Hindlimb muscle (tissue), 1 donor: ENCODE results near the gene CRYBA2. TPM values are rescaled to one million over a fixed set of nuclear protein-coding genes. Genes with fewer than 3 reads are reported as not detected.

ENCODE experiments used
- DNase-seq: peaks from one replicate; pipeline ENCODE4 v3.0.0-alpha.2; 2013
- polyA plus RNA-seq: library from polyadenylated mRNA; unstranded; fragments of 120-200 nt; gene quantifications from one replicate; pipeline ENCODE4 v1.2.1, GENCODE V29; 2013; ENCODE audit not compliant: insufficient read length

CRYBA2 gene
- polyA plus RNA-seq, 1 donor: not detected

DNA sequence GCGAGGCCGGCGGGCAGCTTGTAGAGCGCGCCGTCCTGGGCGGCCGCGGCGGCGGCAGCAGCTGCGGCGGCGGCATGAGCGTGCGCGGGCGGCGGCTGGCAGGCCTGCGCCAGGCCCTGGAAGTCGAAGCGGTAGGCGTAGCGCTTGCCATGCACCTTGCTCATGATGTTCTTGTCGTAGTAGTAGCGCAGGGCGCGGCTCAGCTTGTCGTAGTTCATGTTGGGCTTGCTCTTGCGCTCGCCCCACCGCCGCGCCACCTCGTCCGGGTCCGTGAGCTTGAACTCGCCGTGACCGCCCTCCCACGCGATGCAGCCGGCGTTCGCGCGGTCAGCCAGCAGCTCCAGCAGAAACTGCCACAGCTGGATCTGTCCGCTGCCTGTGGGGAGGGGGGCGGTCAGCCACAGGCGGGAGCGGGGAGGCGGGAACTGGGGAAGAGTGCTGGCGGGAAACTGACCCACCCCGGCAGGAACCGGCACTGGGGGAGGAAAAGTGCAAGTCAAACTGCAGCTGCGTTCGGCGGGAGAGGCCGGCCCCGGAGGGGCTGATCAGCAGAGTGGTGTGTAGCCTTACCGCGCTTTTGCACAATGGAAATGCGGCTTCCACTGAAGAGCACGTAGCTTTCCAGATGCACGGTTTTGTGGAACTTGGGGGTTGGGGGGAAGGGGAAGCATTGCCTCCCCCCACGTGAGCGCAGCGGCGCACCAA lies 11.2 kb downstream of the CRYBA2 start:
- DNase-seq: peak; percentile 58

DNA sequence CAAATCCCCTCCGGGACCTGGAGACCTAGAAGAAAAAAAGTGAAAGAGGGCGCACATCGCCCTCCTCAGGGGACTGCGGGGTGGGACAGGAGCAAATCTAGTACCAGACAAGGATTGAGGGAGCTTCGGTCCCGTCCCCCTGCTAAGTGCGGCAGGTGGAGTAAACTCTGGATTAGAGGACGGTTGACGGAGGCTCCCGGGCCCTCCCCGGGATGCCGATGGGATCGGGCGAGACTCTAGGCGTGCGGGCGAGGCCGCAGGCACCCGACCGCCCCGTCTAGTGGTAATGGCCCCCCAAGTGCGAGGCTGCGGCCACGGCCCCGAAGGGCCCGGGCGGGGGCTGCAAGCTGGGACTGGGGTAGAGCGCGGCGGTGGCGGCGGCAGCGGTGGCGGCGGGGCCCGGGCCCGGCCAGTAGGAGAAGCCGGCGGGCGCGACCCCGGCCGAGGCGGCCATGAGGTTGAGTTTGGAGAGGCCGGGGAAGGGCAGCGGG lies 11.8 kb downstream of the CRYBA2 start:
- no peak for DNase-seq

DNA sequence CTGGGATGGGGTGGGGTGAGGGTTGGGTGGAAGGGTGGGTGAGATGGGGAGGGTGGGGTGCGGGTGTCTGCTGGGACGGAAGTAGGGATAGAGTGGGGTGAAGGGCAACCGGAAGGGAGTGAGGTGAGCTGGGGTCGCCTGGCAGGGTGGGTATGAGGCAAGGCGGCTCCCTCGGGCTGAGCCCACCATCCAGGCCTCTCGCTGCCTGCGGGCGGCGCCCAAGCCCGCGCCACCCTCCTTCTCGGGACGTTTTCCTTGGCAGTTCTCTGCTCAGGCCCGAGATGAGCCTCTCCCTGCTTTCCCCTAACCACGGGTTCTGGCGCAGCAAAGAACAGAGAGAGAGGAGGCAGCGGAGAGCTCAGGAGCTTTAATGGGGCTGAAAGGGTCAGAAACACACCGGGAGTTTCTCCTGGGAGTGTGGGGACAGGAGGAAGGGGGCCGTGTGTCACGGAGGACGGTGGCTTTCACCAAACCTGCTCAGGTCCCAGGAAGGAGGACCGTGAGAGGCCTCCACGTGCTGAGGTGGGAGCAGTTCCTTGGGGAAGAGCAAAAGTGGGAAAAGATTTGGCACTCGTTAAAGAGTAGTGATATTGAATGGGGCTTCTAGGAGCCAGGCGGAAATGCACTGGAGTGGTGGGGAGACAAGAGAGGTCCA lies 12.4 kb downstream of the CRYBA2 start:
- DNase-seq: no peak

DNA sequence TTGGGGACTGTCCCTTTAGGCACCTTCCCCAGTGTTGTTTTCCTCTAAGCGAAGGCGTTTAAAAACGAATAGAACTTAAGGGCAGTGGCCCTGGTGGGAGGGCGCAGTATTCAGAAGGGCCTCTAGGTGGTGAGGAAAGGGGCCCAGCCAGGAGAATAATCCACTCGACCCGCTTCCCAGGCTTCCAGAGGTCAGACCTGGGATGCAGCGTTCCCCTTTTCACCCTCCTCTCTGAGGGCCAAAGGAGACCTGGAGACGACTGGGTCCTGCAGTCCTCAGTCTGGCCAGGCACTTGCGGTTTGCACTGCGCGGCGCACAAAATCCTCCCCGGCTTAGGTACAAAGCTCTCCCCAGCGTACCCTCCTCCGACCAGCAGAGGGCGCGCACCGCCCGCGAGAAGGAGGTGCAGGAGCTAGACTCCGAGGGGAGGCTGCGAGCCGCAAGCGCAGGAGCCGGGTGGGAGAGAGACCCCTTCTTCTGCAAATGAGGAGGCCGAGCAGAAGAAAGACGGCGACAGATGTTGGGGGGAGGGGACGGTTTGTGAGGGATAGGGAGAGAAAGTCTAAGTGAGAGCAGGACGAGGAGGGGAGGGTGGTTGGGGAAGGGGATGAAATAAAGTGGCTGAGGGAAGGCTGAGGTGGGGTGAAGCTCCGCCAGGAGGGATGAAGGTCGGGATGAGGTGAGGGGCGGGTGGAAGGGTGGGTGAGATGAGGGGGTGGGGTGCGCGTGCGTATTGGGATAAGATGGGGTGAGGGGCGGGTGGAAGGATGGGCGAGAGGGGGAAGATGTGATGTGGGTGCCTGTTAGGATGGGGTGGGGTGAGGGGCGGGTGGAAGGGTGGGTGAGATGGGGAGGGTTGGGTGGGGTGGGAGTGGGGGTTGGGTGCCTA lies 13.1 kb downstream of the CRYBA2 start:
- peak; percentile 72 for DNase-seq

DNA sequence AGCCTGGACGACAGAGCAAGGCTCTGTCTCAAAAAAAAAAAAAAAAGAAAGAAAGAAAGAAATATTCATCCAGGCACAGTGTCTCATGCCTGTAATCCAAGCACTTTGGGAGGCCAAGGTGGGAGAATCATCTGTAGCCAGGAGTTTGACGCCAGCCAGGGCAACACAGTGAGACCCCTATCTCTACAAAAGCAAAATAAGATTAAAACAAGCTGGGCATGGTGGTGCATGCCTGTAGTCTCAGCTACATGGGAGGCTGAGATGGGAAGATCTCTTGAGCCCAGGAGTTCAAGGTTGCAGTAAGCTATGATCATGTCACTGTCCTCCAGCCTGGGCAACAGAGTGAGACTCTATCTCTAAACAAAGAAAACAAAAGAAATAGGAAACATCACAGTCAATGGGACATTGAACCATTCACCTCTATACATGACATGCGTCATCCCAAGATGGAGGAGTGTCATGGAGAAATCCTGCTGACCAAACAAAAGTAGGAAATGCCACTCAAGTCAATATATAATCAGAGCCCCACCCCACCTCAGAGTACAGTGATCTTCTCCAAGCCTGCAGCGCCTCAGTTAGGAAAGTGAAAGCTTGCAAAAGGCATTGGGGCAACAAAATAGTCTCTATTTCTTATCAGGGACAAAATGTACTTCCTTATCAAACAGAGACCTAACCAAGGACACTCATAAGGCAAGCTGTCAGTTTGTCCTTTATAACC lies 18.0 kb downstream of the CRYBA2 start:
- DNase-seq: no peak

DNA sequence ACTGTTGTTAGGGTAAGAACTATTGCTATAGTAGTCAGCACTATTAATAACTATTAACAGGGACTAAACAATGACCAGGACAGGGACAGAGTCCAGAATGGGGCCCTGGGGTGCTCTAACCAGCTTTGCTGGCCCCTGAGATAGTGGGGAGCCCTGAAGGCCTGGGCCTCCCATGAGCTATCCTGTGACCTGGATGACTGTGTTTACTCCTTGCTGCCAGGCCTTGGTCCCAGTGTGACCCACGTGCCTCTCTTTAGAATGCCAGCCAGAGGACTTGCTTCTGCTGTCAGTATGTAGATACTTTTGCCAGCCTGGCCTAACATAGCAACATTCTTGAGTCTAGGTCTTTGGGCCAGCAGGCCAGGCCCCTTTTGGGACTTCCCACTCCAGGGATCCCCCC lies 22.3 kb downstream of the CRYBA2 start:
- DNase-seq: no peak

DNA sequence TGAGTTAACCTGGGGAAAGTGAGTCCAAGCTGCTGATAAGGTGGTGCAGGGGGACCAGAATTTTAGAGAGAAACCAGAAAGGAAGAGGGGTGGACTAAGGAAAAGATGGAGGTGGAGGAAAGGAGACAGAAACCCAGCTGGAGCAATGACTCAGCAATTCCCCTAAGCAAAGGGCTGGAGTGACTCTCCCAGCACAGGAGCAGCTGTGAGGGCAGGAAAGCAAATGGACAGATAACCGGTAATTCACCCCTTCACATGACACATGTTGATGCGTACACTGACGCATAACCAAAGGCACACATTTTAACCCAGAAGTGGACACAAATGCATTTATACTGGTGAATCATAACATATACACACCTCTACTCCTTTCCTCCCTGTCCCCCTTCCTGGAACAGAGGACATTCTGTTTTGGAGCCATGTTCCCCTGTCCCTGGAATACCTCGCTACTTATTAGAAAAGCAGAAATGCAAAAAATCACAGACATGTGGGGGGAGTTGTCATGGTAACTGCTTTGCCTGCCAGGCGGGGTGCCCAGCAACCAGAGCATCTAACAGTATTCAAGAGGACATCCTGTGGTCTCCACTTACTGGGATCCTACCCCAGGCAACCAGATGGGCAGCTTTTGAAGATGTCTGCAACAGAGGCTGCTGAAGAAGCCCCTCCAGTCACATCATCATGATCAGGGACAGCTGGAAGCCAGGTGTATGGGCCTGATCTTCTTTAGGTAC lies 29.0 kb downstream of the CRYBA2 start:
- DNase-seq: no peak

DNA sequence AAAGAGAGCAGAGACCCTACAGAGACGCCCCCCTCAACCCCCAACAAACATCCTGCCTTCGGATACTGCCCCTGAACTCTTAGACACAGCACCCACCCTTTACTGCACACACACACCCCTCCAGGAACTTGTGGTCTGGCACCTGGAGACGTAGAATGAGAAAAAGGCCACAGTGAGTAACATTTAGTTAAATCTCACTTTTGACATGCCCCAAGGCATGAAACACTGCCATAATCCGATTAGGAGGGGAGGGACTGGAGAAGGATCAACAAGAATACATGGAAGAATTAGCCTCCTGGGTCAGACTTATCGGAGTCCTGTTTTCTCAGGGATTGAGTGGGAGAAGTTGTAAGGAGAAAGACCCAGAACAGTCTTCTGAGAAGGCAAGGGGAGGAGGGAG lies 29.6 kb downstream of the CRYBA2 start:
- DNase-seq: no peak

DNA sequence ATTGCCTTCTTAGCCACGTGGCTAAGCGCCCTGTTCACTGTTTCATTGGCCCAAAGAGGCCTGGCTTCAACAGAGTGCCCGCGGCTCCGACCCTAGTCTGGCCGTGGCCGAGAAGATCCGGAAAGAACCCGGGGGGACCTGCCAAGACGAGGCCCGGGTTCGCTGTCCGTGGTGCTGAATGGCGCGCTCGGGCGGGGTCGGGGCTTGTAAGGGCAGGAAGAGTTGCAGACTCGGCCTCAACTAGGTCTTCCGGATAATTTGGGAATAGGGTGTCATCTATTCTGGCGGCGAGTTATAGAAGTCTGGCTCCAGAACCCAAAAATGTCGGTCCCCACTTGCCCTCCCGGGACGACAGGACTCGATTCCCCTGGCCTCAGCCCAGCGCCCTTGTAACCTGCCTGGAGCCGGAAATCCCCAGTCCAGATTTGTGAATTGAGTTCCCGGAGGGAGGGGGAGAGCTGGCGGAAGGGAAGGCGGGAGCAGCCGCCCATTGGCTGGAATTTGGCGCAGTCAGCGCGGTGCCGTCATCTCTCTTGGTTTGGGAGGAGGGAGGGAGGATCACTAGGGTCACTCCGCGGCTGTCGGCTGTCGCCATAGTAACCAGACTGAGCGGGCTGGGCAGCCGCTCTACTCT lies 30.2 kb downstream of the CRYBA2 start:
- peak; percentile 68 for DNase-seq

DNA sequence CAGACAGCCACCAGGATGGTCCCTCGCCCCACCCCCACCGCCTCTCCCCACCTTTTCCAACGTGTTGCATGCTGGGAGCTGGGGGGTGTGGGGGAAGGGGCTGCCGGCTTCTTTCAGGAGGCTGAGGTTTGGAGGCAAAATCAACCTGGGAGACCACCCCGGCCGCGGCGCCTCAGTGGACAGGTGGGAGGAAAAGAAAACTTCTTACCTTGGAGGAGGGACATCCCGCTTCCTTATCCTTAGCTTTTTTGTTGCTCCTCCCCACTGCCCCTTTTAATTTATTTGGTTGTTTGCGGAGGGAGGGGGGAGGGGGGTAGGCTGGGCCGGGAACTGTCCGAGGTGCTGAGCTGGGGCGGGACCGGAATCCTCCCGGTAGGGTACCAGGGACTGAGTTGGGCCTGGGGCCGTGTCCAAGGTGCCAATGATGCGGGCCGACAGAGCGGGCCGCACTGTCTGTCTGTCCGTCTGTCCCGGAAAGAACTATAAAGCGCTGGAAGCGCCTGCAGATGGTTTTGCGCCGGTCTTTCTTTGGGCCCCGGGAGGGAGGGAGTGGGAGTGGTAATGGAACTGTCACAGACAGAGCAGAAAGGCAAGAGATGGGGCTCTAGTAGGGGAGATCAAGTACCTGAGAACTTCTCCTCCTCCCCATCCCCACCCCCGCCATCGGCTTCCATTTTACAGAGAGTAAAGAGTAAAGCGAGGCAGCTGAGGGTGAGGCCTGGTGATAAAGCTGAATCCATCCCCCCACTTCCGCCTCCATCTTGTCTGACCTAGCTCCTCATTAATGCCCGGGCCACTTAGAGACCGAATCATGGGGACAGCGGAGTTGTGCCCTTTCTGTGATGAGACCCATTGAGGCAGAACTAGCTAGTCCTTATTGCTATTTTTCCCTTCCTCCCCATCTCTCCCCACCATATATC lies 31.3 kb downstream of the CRYBA2 start:
- no peak for DNase-seq

DNA sequence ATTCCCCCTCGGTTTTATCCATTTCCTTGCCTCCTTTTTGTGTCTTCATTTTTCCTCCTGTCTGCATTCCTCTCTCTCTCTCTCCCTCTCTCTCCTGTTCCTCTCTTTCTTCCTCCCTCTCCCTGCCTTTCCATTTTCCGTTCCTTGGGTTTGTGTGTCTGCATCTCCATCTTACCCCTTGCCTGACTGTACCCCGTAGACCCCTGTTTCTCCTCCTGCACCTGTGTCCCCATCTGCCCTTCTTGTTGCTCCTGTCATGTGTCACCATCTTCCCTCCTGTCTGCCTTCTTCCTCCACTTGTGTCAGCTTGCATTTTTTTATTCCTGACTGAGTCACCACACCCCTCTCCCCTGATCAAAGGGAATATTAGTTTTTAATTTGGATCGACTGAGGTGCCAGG lies 32.0 kb downstream of the CRYBA2 start:
- DNase-seq: no peak

DNA sequence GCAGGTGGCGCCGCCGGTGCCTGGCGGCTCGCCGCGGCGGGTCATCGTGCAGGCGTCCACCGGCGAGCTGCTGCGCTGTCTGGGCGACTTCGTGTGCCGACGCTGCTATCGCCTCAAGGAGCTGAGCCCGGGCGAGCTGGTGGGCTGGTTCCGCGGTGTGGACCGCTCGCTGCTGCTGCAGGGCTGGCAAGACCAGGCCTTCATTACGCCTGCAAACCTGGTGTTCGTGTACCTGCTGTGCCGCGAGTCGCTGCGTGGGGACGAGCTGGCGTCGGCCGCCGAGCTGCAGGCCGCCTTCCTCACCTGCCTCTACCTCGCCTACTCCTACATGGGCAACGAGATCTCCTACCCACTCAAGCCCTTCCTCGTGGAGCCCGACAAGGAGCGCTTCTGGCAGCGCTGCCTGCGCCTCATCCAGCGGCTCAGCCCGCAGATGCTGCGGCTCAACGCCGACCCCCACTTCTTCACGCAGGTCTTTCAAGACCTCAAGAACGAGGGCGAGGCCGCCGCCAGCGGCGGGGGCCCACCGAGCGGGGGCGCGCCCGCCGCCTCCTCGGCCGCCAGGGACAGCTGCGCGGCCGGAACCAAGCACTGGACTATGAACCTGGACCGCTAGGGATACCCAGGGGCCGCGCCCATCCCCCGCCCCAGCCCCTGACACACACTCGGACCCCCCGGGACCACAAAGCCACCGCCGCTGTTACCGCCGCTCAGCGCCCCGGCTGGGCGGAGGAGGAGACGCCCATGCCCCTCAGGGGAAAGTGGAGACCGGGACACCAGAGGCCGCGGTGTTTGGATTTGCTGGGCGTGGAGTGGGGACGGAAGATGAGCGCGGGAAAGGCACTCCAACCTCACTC lies 32.7 kb downstream of the CRYBA2 start:
- no peak for DNase-seq

DNA sequence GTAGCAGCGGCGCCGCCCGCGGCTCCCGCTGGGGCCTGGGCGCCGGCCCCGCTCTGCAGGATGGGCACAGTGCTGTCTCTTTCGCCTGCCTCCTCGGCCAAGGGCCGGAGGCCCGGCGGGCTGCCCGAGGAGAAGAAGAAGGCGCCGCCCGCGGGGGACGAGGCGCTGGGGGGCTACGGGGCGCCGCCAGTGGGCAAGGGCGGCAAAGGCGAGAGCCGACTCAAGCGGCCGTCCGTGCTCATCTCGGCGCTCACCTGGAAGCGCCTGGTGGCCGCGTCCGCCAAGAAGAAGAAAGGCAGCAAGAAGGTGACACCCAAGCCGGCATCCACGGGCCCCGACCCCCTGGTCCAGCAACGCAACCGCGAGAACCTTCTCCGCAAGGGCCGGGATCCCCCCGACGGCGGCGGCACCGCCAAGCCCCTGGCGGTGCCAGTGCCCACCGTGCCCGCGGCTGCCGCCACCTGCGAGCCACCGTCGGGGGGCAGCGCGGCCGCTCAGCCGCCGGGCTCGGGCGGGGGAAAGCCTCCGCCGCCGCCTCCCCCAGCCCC lies 33.4 kb downstream of the CRYBA2 start:
- no peak for DNase-seq

DNA sequence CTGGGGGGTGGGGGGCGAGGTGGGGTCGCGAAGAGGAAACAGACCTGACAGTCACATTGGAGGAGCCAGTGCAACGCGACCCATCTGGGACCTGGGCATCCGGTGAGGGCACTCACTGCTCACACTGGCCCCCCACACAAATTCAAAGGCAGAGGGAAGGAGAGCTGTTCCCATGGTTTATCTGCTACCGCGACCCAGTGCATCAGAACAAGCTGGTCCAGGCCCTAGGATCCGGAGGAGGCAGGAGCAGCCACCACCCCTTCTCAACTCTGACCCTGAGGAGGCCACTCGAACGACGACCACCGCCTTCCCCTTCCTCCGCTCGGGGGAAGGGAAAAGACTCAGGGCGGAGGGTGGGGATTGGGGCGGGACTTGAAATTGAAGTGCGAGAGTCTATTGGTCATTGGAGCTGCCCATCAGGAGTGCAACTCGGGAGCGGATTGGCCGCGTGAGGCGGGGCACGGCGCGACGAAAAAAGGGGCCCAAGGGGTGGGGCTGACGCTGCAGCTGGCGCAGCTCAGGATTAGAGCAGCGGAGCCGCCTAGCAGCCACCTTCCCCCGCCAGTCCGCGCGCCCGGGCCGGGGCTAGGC lies 34.0 kb downstream of the CRYBA2 start, which contains the start of gene CDK5R2:
Gene CDK5R2 (plus strand): TSS at position 526 of the 591 bp plus-strand sequence. CDS start 155 bp downstream, outside the sequence.
- DNase-seq: peak; percentile 69

DNA sequence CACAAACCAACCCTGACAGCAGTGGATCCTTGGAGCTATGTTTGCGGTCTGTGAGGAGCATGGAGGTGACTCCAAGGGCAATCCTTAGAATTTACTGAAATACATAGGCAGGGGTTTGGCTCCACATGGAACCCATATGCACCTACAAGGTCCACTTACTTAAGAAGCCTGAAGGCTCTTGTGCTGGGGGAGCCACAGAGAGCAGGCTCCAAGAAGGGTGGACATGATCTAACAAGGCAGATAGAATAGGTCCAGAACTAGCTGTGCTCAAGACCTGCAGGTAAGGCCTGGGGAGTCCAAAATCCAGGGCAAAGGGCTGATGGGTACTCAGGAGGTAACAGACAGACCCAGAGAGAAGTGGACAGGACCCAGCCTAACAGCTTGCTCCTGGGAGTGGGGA lies 34.9 kb downstream of the CRYBA2 start:
- DNase-seq: no peak

DNA sequence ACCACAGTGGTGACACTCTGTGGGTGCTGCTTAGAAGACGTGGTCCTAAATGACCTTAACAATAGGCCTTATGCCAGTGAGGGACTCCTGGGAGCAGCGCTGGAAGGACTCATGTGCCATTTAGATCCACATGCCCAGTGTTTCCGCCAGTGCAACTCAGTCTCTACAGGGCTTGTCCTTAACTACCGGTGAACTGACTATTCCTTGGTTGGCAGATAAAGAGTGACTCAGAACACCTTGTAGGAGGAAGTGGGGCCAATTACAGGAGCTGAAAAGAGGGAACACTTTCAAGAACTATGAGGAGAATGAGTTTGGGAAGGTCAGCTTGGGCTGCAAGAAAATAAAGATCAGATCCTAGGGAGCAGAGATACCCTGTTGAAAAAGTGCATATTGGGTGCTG lies 35.6 kb downstream of the CRYBA2 start:
- no peak for DNase-seq

DNA sequence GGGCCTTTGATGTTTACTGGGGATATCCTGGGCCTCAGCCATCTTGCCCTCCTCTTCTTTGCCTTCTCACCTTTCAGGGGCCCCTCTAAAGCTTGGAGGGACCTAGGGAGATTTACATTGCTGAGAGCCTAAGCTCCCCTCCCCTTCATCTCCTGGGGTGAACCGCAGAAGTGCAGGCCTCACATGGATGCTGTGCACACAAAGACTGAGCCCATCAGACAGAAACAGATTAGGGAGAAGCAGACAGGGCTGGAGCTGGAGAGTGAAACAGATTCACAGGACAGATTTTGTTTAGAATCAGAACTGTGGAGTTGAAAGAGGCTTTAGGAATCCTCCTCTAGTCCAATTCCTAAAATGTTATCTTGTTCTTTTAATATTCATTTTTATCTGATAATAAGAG lies 37.2 kb downstream of the CRYBA2 start:
- no peak for DNase-seq

DNA sequence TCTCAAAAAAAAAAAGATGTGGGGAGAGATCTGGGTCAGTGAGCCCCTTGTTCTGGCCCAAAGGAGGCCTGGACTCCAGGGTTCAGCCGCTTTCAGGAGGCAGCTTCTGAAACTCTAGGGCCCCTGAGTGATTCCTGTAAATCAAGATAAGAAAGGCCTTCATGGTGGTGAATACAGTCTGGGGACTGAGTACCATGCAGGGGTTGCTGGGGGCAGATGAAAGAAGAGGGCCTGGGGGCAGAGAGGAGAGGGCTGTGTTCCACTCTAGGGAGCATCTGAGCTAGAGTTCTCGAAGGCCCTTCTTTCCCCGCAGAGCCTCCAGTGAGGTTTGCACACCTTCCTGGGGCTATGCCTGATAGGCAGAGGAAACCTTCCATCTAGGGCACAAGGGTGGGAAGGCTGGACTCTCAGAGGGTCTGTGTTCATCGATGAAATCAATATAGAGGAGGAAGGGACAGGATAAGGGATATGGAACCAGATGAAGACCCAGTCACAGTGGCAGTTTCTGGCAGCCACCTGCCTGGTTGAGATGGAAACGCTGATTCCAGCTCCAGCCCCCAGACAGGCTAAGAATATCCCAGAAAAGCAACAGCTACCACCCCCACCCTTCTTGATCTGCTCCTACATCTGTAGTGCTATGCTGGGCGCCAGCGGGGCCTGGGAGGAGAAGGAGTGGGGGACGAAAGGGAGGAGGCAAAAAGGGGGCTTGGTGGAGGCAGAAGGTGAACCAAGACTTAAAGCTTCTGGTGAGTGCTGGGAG lies 38.5 kb downstream of the CRYBA2 start:
- no peak for DNase-seq
